HUDEP-2 (cell line): ENCODE measurements around the gene ATP6AP1.

ENCODE experiments used
- DNase-seq, 76 experiments: peaks; one replicate each; lab custom pipeline; 2025; ENCODE audit not compliant: unreplicated experiment in 76 of 76; lab: John Stamatoyannopoulos, UW

Gene ATP6AP1

GRCh38 chrX:154485150-154486051 lies 56.9 kb downstream of the ATP6AP1 start:
- peak in 12 of 76 experiments; percentile 5 to 26 (median 18) for DNase-seq

DNA sequence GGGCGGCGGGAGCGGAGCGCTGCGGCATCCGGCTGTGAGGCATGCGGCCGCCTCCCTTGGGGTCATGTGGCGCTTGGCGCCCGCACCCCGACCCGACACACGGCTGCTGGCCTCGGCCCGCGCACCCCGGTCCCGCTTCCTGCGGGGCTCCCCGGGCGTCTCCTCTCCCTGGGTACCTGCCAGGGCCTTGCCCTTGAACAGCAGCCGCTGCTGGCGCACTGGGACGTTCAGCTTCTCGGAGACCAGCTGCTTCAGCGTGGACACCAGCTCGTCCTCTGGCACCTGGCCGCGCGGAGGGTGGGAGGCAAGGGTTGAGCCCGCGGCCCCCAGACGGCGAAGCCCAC lies 57.5 kb downstream of the ATP6AP1 start:
- DNase-seq, result peak in 5 of 76 experiments; percentile 7 to 26 (median 23)
